Measurements from ENCODE around the gene NCAPG2.

GRCh38 chr7:158706273-158706704 lies 1.7 kb upstream of the NCAPG2 start:
- no peak for TF ChIP-seq CTCF (IDR thresholded peaks at IDR 0.05)
- no peak for TF ChIP-seq POLR2A (IDR thresholded peaks at IDR 0.05)
